SHP77 (cell line): Measurements from ENCODE around the gene HSPA6.
A peak's percentile ranks its signal among the peaks of the same experiment; 100 is the strongest.
"Not testable (repeated sequence)": the region's sequence is repeated elsewhere in the genome, so short reads cannot be mapped to it uniquely, and the experiment has no call there.

Experiments
- DNase-seq, 2 experiments: peaks; one replicate each; lab custom pipeline; 2025; lab: John Stamatoyannopoulos, UW

HSPA6 gene

GRCh38 chr1:161503394-161503748, 21.0 kb upstream of the HSPA6 start:
- no peak for DNase-seq

- no peak for DNase-seq
Observed at GRCh38 chr1:161505686-161506085, 18.7 kb upstream of the HSPA6 start.

- no peak for DNase-seq
Observed at GRCh38 chr1:161506336-161507223, 17.8 kb upstream of the HSPA6 start.

- no peak for DNase-seq
Observed at GRCh38 chr1:161510477-161510876, 13.9 kb upstream of the HSPA6 start.

- no peak for DNase-seq
Observed at GRCh38 chr1:161511018-161511755, 13.2 kb upstream of the HSPA6 start.

GRCh38 chr1:161511756-161512060, 12.6 kb upstream of the HSPA6 start:
- no peak for DNase-seq

- not testable (repeated sequence) for DNase-seq
Observed at GRCh38 chr1:161512636-161513447, 11.5 kb upstream of the HSPA6 start.

- DNase-seq, result not testable (repeated sequence)
Observed at GRCh38 chr1:161513448-161513780, 10.9 kb upstream of the HSPA6 start.

- DNase-seq, result not testable (repeated sequence)
Observed at GRCh38 chr1:161513953-161514352, 10.4 kb upstream of the HSPA6 start.

GRCh38 chr1:161523041-161523816, 1.1 kb upstream of the HSPA6 start:
- DNase-seq, result not testable (repeated sequence)

- DNase-seq, result not testable (repeated sequence)
Observed at GRCh38 chr1:161524742-161525291, 477 bp downstream of the HSPA6 start.

- DNase-seq, result not testable (repeated sequence)
Observed at GRCh38 chr1:161525321-161525720, 981 bp downstream of the HSPA6 start.

- not testable (repeated sequence) for DNase-seq
Observed at GRCh38 chr1:161525918-161526317, 1.6 kb downstream of the HSPA6 start.

- peak in 1 of 2 experiments; percentile 27 for DNase-seq
Observed at GRCh38 chr1:161528550-161528949, 4.2 kb downstream of the HSPA6 start.

- DNase-seq, result not testable (repeated sequence)
Observed at GRCh38 chr1:161529463-161530104, 5.2 kb downstream of the HSPA6 start.

GRCh38 chr1:161530158-161530557, 5.8 kb downstream of the HSPA6 start:
- peak; percentile 23 to 37 for DNase-seq

- peak; percentile 89 for DNase-seq
Observed at GRCh38 chr1:161530671-161531641, 6.6 kb downstream of the HSPA6 start.

- no peak for DNase-seq
Observed at GRCh38 chr1:161531986-161532643, 7.8 kb downstream of the HSPA6 start.
